ENCODE measurements around the gene SNX22.
"Not testable (repeated sequence)": the region's sequence is repeated elsewhere in the genome, so short reads cannot be mapped to it uniquely, and the experiment has no call there.

Gene SNX22

GRCh38 chr15:64151727-64152506, at the start of gene SNX22:
Gene SNX22, plus strand, starts transcription at chr15:64151731. Its CDS starts 45 bp downstream, at chr15:64151776.
- no peak for DNase-seq (ENCODE audit: low read depth in 2 of 2)

- no peak for DNase-seq (ENCODE audit: low read depth in 2 of 2)
Observed at GRCh38 chr15:64102497-64102896, 49.0 kb upstream of the SNX22 start.

- DNase-seq (ENCODE audit: low read depth in 2 of 2): no peak
Observed at GRCh38 chr15:64105113-64105704, 46.3 kb upstream of the SNX22 start.

GRCh38 chr15:64107337-64107736, 44.2 kb upstream of the SNX22 start:
- no peak for DNase-seq (ENCODE audit: low read depth in 2 of 2)

- not testable (repeated sequence) for DNase-seq (ENCODE audit: low read depth in 2 of 2)
Observed at GRCh38 chr15:64110108-64110701, 41.3 kb upstream of the SNX22 start.

DNA sequence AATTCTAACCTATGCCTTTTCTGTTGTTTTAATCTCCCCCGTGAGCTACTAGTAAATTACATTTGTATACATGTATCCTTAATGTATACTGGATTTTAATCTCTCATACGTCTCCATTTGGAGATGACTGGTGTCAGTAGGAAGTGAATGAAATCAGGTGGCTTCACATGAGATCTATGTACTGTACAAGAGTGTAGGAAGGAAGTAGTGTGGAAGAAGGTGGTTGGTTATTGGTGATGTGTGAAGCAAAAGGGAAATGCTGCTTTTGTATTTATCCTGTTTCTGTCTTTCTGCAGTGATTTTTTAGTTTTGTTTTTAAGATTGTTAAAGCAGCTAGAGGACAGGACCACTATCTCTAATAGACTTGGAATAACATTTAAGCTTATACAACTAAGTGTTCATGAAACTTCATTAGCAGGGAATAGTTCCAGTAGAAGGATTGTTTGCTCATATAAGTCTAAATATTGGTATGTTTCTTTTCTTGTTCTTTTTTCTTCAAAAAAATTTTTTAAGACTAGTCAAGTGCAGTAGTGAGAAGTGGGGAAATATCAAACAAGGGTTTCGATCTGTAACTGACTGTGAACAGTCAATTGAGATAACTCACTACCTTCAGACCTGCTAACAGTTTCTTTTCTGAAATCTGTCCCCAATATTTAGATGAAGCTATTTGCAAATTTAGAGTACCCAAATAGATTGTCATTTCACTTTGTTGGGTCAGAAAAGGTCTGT, 40.4 kb upstream of the SNX22 start:
- DNase-seq (ENCODE audit: low read depth in 2 of 2): no peak

DNA sequence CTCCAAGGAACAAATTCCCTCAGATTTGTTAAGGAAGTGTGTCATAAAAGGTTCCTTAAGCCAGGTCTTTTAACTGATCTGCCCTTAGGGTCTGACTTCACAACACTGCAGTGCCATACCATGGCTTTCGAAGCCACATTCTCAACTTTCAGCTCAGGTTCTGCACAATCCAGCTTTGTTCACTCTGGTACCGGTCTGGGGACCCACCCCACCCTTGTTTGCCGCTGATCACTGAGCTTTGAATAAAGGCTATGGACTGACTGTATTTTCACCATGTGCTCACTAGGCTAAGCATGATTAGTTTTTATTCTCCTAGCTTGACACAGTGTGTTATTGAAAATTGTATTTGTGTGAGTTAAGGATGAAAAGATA, 39.9 kb upstream of the SNX22 start:
- no peak for DNase-seq (ENCODE audit: low read depth in 2 of 2)

GRCh38 chr15:64112073-64112772, 39.3 kb upstream of the SNX22 start:
- no peak for DNase-seq (ENCODE audit: low read depth in 2 of 2)

GRCh38 chr15:64112904-64113303, 38.6 kb upstream of the SNX22 start:
- DNase-seq (ENCODE audit: low read depth in 2 of 2): no peak

GRCh38 chr15:64117759-64118487, 33.6 kb upstream of the SNX22 start:
- DNase-seq (ENCODE audit: low read depth in 2 of 2): no peak

DNA sequence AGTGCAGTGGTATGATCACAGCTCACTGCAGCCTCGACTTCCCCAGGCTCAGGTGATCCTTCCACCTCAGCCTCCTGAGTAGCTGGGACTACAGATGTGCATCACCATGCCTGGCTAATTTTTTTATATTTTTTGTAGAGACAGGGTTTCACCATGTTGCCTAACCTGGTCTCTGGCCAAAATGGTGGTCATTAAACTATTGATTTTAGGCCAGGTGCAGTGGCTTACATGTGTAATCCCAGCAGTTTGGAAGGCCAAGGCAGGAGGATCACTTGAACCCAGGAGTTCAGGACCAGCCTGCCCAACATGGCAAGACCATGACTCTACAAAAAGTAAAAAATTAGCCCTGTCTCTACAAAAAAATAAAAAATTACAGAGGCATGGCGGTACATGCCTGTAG, 31.2 kb upstream of the SNX22 start:
- not testable (repeated sequence) for DNase-seq (ENCODE audit: low read depth in 2 of 2)

DNA sequence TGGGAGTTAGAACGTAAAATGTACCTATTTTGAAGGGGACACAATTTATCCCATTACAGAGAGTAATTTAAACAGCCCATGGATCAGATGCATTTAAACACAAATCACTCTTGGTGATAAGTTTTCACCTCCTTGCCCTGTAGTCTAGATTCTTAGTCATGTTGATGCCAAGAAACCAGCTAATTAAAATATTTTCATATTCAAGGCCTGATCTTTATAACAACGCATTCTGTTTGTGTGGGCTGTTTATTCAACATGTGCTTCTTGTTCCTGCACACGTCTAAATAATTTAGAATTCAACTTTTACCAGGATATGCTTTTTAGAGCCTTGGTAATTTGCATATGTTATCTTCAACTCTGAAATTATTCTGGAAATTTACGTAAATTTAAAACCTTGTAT, 29.9 kb upstream of the SNX22 start:
- DNase-seq (ENCODE audit: low read depth in 2 of 2): no peak

- DNase-seq (ENCODE audit: low read depth in 2 of 2): no peak
Observed at GRCh38 chr15:64122444-64122843, 29.1 kb upstream of the SNX22 start.

DNA sequence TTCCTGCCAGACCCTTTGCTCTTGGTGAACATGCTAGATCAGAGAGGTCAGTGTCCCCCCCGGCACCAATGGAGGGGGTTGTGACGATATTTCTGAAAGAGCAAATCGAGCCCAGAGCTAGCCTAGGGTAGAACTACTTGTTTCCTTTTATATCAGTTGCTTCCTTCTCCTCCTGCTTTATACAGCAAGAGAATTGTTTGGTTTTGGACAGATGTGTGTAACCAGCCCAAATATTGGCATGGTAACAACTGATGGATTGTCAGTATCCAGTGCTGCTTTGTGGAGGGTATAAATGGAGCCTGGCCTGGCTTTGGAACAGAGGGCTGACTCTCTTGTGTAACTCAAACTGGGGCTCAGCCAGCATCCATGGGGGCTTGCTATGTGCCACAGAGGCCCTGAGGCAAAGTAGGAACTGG, 28.6 kb upstream of the SNX22 start:
- no peak for DNase-seq (ENCODE audit: low read depth in 2 of 2)

GRCh38 chr15:64125978-64126377, 25.6 kb upstream of the SNX22 start:
- DNase-seq (ENCODE audit: low read depth in 2 of 2): no peak

GRCh38 chr15:64127521-64128270, 23.8 kb upstream of the SNX22 start:
- no peak for DNase-seq (ENCODE audit: low read depth in 2 of 2)

DNA sequence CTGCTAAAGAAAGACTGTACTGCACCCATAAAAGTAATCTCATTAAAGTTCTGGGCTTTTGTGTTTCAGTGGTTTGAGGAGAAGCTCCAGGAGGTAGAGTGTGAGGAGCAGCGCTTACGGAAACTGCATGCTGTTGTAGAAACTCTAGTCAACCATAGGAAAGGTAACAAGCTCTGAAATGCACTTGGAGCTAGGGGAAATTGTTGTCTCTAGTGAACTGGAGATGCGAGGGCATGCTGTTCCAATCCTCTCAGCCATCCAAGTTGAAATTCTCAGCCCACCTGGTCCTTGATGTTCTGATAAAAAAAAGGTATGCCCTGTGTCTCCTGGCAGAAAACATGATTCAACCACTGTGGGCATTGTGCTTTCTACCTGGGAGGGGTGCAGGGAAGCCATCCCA, 21.4 kb upstream of the SNX22 start:
- no peak for DNase-seq (ENCODE audit: low read depth in 2 of 2)

GRCh38 chr15:64131547-64131946, 20.0 kb upstream of the SNX22 start:
- no peak for DNase-seq (ENCODE audit: low read depth in 2 of 2)

- no peak for DNase-seq (ENCODE audit: low read depth in 2 of 2)
Observed at GRCh38 chr15:64132217-64132616, 19.3 kb upstream of the SNX22 start.

- DNase-seq (ENCODE audit: low read depth in 2 of 2): no peak
Observed at GRCh38 chr15:64133623-64134344, 17.7 kb upstream of the SNX22 start.

Data from stimulated activated CD4-positive, alpha-beta T cell treated with anti-CD3 and anti-CD28 coated beads, Interleukin-12 subunit alpha, Interleukin-12 subunit beta, amount 100 ng/mL, for 24 hours (primary cell).